ENCODE results near the gene SLC30A2.

Gene SLC30A2

DNA sequence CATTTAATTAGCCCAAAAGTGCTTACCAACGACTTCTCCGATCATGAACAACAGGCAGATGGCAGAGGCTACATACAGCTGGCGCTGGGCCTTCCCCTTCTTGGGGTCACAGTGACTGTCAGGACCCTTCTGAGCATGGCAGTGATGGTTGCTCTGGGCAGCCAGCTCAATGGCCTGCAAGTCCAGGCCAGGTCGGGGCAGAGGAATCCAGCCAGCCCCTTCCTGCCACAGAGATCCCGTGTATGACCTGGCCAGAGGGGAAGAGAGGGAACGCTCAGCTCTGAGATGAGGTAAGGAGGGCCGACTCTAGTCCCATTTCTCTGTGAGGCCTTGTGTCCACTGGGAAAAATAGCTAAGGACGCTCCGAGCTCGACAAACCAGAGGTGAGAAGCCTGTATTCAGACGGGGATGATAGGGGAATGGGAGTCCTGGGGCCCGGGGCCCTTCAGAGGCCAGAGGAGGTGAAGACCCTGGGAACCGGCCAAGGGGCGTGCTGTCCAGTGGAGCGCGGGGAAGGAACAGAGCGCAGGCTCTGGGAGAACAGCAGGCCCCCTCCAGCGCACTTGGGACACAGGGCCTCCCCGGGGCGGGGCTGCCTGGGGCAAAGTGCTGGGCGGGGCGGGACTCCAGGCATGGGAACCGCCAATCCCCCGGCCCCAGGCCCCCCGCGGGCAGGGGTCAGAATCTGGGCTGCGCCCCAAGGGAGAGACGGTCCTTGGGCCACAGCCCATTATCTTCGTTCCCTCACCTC, 772 bp downstream of the SLC30A2 start:
- H3K27ac ChIP-seq, result no peak overlapping the region
- H3K4me3 ChIP-seq, result peak overlapping the region in 1 of 7 experiments; percentile 19

DNA sequence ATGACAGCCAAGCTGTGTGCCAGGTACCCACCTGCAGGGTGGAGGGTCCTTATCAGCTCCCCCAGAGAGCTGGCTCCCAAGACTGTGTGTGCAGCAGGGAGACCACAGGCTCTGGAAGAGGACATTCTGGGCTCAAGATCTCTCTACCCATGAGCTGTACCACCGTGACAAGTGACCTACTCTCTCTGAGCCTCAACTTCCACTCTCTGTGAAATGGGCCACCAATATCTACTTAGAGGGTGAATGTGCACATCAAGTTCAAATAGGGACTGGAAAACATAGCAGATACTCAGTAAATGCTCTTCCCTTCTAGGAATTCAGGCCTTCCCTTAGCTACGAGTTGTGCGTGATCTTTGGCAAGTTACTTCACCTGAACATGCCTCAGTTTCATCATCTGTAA, 1.5 kb downstream of the SLC30A2 start:
- H3K27ac ChIP-seq, result no peak overlapping the region
- H3K4me3 ChIP-seq, result no peak overlapping the region

DNA sequence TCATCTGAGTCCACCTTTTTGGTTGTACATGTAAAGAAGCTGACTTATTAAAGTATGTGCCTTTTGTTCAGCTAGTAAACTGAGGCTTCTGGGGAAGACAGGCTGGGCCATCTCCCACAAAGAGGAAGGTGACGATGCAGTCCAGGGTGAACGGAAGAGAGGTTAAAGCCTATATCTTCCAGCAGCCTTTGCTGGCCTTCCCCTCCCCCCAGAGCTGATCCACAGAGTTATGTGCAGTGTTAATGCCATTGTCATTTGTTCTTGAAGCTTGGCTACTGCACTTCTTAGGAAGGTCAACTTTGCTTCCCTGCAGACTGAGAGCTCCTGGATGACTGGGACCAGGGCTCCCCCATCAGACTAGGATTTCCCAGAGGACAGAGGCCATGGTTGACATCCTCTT, 2.2 kb downstream of the SLC30A2 start:
- no peak overlapping the region for H3K27ac ChIP-seq
- no peak overlapping the region for H3K4me3 ChIP-seq

DNA sequence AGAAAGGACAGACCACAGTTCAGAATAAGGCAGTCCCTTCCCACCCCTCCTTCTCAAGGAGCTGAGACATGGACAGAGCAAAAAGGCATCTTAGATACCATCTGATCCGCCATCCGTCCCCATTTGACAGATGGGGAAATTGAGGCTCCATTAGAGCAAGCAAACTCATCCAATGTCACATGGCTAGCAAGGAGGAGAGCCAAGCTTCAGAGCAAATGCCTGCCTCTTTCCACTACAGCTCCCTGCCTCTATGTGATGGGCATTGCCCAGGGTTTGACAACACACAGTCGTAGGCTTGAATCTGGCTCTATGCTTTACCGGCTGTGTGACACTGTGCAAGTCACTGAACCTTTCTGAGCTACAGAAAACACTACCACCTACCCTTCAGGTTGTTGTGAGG, 3.9 kb downstream of the SLC30A2 start:
- no peak overlapping the region for H3K27ac ChIP-seq
- H3K4me3 ChIP-seq, result no peak overlapping the region

DNA sequence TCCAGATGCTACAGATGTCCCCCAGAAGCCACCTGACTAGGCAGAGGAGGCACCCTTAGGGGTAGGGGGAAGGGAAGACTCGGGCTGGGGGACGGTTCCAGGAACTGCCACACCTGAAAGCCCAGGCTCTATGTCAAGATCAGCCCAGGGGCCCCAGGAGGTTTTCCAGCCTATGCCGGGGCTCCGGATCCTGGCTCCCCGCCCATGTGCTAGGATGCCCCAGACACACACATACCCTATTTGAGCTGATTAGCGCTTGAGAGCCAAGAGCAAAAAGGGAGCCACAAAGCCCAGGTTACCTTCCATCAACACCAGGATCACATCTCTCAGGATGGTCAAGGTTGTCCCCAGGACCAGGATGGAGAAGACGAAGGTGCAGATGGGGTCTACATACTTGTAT, 4.5 kb downstream of the SLC30A2 start:
- Histone ChIP-seq H3K4me3 (no peak overlapping the region), H3K27ac (no peak overlapping the region)

DNA sequence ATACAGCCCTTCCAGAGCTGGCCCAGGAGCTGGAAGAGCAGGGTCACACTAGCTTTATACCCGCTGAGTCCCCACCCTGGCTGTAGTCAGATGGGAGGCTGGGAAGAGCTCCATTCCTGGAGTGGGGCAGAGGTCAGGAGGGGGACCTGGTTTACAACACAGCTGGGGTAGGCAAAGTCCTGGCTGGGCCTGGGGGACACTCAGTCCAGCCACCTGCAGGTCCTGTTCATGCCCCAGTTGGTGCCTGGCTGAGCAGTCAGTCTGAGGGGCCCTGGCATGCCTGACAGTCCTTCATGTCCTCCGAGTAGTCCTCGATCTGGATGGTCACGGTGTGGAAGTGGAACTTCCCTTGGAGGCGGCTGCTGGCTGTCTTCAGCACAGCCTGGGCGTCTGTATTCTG, 7.0 kb downstream of the SLC30A2 start:
- no peak overlapping the region for H3K4me3 ChIP-seq
- no peak overlapping the region for H3K27ac ChIP-seq

DNA sequence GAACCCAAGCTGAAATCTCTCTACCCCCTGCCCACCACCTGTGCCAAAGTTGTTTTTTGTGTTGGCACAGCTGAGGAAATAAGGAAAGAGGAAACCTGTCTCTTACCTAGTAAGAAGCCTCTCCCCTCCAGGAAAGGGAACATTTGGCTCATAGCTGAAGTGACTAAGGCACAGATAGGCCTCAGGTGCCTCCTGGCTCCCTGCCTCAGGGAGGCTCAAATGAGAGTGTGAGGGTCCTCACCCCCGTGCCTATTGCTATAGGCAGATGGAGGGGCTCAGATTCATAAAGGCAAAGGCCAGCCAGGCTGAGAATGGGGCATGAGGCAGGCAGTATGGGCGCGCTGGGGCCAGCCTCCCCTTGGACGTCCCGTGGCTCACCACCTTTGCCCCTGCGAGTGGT, 7.4 kb downstream of the SLC30A2 start:
- no peak overlapping the region for H3K27ac ChIP-seq
- H3K4me3 ChIP-seq, result no peak overlapping the region

DNA sequence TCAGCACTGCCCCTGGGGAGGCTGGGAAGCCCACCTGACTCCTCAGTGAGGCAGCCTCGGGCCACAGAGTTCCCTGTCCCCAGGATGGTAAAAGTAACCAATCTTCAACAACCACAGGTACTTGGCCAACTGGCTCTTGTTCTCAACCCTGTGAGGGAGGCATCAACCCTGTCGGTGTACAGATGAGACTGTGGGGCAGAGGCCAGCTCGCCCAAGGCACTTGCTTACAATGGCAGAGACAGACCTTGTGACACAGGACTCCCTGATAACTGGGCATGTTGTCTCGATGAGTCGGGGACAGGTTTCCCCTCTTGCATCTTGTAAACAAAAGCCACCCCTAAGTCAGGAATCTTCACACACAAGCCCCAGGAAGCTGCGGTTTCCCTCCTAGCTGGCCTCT, 8.0 kb downstream of the SLC30A2 start:
- H3K4me3 ChIP-seq, result no peak overlapping the region

DNA sequence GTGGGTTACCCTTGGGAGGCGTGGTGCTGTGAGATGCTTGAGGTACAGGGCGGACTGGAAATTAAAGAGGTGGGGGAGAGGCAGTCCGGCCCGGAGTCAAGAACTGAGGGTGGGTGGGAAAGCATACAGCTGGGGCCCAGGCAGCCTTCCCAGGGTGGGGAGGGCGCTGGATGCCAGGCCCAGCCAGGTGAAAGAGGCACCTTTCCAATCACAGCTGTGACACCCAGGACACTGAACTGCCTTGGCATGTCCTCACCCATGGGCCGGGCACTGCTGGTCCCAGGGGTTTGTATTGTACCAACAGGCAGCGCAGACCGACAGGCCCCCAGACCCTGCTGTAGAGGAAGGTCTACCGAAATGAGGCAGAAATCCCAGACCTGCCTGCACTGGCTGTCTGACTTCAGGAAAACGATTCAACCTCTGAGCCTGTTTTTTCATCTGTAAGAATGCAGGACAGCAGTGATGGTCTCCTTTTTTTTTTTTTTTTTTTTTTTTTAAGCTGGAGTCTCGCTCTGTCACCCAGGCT, 9.1 kb downstream of the SLC30A2 start:
- Histone ChIP-seq H3K27ac (no peak overlapping the region), H3K4me3 (no peak overlapping the region)

More for the DNA sequence above, 8.0 kb downstream of the SLC30A2 start:
- no peak overlapping the region for H3K27ac ChIP-seq

DNA sequence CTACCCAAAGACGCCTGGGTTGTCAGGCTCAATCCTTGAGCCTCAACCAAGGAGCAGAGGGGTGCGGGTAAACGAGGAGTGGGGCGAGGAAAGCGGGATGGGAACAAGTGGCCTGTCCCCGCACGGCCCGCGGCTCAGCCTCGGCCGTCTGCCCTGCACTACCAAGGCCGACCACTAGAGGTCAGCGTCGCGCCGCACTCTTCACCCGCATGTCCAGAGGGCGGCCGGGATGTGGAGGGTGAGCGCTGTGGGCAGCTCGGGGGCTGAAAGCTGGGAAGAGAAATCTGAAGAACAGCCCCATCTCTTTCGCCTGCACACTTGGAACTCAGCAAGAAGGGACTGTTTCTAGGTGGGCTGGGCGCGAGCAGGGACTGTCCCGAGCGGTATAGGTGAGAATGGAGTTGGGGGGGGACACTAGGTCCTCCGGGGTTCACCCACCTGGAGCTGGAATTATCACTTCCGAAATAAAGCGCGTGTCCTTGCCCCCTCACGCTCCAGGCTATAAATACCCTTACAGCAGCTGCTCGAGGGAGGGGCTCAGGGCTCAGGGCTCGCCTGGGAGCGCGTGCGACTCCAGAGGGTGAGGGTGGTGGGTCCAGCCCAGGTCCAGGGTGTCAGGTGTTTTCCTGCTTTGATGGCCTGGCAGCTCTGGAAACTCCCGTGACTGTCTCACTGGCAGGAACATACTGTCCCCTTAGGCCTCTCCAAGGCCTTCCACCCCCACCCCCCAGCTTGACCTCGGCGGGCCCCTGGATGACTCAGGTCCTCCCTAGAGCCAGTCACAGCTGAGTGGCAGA, 9.8 kb downstream of the SLC30A2 start:
- peak overlapping the region; percentile 60 to 89 (median 69) for H3K4me3 ChIP-seq
- peak overlapping the region in 15 of 21 experiments; percentile 32 to 85 (median 72) for H3K27ac ChIP-seq

DNA sequence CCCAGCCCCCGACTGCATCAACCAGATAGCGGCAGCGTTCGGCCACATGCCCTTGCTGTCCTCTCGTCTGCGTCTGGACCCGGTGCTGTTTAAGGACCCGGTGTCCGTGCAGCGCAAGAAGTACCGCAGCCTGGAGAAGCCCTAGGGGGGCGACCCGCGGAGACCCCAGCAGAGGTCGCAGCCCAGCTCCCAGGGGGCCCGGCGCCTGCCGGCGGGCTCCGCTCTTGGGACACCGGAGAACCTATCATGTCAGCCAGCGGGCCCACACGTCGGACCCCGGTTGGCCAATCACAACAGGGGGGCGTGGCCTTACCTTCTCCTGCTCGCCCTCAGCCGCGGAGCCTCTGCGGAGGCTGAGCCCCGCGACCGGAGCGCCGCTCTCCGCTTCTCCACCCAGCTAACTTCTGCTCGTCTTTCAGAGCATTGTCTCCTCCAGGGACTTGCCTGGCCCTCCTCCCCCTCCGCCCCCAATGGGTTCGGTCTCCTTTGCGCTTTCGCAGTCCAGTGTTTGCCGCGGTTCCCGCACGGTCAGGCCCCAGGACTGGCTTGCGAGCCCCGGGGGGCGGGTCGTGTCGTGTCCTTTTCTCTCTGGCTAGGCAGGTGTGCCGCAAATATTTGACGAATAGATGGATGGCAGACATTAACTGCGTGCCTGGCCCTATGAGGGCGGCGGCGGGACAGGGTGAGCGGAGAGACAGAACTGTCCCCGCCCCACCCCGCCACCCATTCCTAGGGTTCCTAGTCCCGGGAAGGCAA, 10.5 kb downstream of the SLC30A2 start:
- H3K27ac ChIP-seq, result peak overlapping the region in 15 of 21 experiments; percentile 32 to 85 (median 72)
- H3K4me3 ChIP-seq, result peak overlapping the region; percentile 60 to 89 (median 69)

DNA sequence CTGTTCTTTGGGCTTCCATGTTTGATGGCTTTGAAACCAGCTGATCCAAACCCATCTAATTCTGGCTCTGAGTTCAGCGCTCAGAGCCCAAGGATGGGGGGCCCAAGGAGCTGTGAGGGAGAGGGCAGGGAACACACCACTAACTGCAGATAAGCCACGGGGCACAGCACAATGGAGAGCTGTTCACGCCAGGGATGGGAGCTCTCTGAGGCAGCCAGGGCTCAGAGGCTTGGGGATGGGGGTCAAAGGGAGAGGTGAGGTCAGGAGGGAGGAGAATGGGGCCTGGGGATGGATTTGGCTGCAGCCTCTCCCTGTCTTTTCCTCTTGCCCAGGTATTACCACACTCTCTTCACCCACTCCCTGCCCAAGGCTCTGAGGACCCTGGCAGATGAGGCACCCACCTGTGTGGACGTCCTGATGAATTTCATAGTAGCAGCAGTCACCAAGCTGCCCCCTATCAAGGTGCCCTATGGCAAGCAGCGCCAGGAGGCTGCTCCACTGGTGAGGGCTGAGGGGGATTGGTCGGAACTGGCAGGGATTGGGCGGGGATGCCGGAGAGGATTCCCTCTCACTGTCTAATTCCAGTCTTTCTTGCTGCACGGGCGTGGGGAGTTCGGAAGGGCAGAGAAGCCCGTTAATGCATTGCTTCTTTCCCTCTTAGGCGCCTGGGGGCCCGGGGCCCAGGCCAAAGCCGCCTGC, 11.3 kb downstream of the SLC30A2 start:
- H3K27ac ChIP-seq, result peak overlapping the region in 4 of 21 experiments; percentile 23 to 77 (median 36)
- H3K4me3 ChIP-seq, result peak overlapping the region; percentile 60 to 89 (median 69)

DNA sequence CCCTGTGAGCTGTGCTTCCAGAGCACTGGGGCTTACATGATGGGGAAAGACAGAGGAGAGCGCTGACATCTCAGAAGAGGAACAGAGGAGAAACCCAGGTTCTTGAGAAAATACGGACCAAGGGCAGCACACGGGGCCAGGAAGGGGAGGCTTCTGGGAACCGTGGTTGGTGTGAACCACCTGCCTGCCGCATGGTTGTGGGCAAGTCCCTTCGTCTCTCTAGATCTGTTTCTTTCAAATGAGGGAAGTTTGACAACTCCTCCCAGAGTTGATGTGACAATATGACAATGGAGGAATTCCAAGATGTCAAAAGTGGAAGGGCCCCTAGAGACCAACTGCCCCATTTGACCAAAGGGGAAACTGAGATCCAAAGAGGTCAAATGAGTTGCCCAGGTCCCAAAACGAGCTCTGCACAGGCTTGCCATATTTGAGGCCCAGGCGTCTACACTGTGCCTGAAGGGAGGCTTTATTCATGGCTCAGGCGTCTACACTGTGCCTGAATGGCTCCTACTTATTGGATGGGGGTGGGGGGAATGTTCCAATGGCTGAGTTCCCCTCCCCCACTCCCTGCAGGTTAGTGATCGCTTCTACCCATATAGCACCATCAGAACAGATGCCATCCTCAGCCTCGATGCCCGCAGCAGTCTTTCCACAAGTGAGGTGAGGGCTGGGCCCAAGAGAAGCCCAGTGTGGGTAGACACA, 13.1 kb downstream of the SLC30A2 start:
- no peak overlapping the region for H3K4me3 ChIP-seq
- H3K27ac ChIP-seq, result no peak overlapping the region

DNA sequence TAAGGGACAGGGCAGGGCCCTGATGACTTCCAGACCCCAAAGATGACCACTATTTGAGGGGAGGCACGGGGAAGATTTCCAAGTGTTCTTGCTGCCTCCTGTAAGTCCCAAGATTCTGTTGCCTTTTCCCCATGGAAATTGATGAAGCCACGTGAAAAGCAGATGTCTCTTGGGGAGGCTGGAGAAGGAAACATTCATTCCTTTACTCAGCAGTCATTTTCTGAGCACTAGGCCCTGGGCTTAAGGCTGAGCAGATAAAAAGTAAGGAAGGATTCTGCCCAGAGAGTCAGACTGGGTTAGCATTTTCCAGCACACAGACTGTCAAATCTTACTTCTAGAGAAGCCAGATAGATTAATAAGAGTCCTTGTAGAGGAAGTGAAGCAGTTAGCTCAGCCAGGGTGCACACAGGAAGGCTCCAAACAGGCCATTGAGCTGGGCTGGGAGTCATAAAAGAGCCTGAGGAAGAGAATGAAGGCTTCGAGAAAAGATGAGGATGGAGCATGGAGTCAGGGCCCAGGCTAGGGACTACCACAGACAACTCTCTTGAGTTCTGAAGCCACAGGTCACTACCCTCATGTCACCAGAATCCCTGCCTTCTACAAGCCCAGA, 14.2 kb downstream of the SLC30A2 start:
- peak overlapping the region in 4 of 21 experiments; percentile 7 to 38 (median 14) for H3K27ac ChIP-seq

DNA sequence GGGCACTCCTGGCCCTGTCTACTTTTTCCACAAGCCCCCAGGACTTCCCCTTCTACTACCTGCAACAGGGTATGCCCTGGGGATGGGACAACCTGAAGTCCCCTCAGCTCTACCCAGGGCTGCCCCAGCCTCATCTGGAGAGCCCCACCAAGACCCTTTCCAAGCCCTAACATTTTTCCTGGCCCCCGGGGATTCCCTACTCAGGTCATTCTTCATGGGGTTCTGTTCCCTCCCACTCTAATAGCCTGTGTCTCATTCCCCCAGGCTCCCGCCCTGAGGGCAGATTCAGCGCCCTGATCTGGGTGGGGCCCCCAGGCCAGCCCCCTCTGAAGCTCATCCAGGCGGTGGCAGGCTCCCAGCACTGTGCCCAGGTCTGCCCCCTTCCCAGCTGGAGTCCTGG, 14.7 kb downstream of the SLC30A2 start:
- H3K4me3 ChIP-seq, result no peak overlapping the region

More for the DNA sequence above, 14.2 kb downstream of the SLC30A2 start:
- no peak overlapping the region for H3K4me3 ChIP-seq

DNA sequence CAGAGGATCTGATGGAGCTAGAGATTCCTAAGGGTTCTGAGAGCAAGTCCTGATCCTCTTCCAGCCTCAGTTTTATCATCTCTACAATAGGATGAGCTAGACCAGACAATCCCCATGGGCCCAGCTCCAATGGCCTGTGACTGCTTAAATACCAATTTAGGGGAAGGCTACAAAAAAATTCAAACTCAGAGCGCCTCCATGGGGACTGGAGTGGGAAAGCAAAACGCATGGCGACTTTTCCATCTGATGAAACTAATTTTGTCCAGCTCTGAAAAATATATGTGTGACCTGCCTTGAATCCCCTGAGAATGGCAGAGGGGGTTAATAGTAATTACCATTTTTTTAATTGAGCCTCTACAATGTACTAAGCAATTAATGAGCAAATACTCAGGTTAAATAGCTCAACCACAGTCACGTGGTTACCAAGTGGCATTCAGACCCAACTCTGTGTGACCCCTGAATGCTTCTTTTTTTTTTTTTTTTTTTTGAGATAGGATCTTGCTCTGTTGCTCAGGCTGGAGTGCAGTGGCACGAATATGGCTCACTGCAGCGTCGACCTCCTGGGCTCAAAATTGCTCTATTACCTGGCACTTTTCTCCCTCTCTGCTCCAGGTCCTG, 15.9 kb downstream of the SLC30A2 start:
- Histone ChIP-seq H3K27ac (no peak overlapping the region), H3K4me3 (no peak overlapping the region)

More for the DNA sequence above, 14.7 kb downstream of the SLC30A2 start:
- peak overlapping the region in 2 of 21 experiments; percentile 7 to 38 for H3K27ac ChIP-seq

DNA sequence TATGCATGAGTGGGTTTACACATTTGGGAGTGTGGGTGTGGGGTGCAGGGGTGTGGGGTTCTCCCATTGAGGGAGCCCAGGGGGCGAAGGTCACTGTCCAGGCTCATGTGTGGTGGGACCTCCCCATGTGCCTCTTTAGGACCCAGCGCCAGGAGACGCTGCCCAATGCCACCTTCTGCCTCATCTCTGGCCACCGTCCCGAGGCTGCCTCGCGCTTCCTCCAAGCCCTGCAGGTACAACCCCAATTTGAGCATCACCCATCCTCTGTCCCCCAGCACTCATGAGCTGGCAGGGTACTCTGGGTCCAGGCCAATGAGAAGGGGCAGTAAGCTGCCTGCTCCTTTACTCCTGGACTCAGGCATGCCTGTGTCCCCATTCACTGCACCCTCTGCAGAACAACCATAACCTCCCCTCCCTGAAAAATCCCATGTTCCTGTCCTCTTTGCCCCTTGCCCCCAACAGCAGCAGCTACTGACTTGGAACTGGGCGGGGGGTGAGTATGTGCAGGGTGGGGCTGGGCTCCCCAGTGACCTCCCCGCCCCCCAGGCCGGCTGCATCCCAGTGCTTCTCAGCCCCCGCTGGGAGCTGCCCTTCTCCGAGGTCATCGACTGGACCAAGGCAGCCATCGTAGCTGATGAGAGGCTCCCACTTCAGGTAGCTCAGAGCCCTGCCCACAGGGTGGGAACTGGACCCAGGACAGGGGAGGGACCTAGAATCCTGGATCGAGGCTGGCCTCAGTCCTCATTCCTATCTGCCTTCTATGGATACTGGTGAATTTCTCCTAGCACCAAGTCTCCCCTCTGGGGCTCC, 16.7 kb downstream of the SLC30A2 start:
- H3K27ac ChIP-seq, result no peak overlapping the region
- H3K4me3 ChIP-seq, result no peak overlapping the region
